HG02571 (cell line): ENCODE results near the gene DDX3X.
"Not testable (repeated sequence)": the region's sequence is repeated elsewhere in the genome, so short reads cannot be mapped to it uniquely, and the experiment has no call there.

ENCODE experiments used
- ATAC-seq: cut with Tn5 transposase; IDR thresholded peaks from one replicate; pipeline ENCODE4 v1.9.1; 2021; ENCODE audit warnings: mild to moderate bottlenecking, moderate library complexity; ENCODE audit not compliant: unreplicated experiment

DDX3X gene

DNA sequence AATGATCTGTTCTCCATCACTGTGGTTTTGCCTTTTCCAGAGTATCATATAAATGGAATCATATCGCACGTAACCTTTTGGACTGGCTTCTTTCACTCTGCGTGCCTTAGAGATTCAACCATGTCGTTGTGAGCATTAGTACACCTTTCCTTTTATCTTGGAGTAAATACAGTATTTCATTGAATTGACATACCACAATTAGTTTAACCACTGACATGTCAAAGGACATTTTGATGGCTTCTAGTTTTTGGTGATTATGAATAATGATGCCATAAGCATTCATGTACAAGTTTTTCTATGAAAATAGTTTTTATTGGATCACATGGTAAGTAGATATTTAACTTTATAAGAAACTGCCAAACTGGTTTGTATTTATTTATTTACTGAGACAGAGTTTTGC, 35.2 kb downstream of the DDX3X start:
- no peak for ATAC-seq

DNA sequence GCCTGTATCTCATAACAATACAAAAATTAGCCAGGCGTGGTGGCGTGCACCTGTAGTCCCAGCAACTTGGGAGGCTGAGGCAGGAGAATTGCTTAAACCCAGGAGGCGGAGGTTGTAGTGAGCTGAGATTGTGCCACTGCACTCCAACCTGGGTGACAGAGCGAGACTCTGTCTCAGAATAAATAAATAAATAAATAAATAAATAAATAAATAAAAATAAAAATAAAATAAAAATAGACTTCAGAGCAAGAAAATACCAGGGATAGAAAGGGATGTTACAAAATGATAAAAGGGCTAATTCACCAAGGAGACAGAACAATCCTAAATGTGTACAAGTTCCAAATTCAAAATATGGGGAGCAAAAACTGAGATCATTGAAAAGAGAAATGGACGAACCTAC, 37.6 kb downstream of the DDX3X start:
- not testable (repeated sequence) for ATAC-seq

DNA sequence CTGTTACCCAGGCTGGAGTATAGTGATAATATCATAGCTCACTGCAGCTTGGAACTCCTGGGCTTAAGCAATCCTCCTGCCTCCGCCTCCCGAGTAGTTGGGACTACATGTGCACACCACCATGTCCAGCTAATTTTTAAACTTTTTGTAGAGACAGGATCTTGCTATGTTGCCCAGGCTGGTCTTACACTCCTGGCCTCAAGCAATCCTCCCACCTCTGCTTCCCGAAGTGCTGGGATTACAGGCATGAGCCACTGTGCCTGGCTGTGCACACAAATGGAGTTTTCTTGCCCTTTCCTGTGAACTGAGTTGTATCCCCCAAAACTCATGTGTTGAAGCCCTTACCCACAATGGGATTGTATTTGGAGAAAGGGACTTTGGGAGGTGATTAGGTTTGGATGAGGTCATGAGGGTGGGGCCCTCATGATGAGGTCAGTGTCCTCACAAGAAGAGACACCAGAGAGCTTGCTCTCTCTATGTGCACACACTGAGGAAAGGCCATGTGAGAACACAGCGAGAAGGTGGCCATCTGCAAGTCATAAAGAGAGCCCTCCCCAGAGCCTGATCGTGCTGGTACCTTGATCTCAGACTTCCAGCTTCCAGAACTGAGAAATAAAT, 40.1 kb downstream of the DDX3X start:
- no peak for ATAC-seq

DNA sequence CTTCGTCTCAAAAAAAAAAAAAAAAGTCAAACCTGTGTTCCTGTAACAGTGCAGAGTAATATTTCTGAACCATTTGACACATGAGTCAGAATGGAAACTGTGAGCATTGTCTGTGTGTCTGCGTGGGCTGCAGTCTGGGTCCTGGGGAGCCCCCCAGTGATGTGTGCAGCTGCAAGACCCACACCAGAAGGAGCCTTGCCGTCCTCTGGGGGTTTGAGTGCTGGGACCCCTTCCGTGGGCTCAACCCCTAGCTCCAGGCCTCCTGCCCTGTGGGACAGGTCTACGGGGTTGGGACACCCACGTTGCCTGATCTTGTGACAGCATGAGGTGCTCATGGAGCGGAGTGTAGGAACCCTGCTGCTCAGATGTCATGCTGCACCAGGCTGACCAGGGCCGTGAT, 43.7 kb downstream of the DDX3X start:
- no peak for ATAC-seq

DNA sequence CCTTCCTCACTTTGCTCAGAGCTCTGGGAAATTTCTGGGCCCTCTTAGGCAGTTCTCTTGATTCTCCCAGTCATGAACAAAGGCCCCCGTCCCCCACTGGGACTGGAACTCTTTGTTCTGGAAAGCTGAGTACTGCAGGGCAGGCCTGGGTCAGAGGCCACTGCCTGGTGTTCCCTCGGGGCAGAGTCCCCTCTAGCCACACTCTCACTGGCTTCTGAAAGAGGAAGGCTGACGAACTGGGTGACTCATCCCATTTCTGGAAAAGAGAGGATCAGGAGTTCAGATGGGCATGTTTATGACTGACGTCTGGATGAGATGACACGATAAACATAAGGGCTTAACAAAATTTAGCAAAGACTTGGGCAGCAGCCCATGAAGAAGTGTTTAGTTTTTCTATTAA, 47.7 kb downstream of the DDX3X start:
- no peak for ATAC-seq

DNA sequence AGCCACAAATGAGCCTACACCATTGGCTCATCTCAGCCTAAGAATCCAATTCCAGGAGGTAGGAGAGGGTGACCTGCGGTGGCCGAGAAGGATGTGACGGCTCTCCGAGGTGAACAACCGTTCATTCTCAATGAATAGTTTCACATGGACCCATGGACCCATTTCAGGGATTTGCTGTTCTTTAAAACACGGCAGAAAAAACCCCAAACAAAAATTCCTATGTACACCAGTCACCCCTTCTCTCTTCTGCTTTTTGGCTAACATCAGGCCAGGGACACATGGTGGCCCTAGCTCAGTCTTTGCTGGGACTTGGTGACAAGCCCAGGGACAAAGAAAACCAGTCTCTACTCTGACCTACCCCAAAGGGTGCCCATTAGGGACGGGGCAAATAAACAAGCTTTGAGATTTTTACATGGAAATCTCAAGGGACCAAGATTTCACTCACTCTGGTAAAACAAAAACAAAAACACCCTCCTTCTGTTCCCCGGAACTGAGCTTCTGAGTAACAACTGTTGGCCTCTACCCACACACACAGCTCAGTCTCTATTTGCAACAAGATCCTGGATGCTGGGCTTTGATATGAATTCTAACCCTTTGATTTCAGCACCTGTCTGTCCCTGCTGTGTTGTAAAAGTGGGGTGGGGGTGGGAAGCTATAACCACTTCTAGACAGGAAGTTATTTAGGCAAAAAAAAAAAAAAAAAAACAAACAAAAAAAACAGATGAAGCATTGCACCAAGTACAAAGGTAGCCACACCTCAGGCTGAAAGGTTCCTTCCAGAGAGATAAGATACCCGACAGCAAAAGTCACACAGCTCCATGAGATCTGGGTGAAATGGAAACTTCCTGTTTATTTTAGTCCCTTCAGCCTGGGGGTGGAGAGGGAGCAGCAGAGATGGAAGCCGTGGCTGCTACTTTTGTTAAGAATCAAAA, 49.0 kb downstream of the DDX3X start:
- no peak for ATAC-seq

DNA sequence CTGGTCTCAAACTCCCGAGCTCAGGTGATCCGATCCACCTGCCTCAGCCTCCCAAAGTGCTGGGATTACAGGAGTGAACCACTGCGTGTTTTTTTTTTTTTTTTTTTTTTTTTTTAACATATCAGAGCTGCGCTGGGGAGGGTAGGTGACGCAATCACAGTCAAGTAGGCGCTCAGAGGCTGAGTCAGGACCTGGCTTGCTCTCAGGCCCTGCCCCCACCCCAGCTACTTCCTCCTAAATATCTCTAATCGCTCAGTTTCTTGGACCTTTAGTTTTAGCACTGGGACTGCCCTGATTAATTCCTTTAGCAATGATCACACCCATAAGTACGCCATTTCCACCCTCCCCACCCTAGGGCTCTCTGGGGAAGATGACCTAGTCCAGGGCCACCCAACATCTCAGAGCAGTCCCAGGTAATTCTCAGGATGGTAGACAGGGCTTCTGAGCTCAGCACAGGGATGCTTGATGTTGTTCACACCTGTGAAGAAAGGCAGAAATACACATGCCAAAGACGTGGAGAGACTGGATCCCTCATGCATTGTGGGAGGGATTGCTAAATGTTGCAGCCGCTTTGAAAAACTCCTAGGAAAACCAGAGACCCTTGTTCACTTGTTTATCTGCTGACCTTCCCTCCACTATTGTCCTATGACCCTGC, 50.2 kb downstream of the DDX3X start:
- no peak for ATAC-seq

DNA sequence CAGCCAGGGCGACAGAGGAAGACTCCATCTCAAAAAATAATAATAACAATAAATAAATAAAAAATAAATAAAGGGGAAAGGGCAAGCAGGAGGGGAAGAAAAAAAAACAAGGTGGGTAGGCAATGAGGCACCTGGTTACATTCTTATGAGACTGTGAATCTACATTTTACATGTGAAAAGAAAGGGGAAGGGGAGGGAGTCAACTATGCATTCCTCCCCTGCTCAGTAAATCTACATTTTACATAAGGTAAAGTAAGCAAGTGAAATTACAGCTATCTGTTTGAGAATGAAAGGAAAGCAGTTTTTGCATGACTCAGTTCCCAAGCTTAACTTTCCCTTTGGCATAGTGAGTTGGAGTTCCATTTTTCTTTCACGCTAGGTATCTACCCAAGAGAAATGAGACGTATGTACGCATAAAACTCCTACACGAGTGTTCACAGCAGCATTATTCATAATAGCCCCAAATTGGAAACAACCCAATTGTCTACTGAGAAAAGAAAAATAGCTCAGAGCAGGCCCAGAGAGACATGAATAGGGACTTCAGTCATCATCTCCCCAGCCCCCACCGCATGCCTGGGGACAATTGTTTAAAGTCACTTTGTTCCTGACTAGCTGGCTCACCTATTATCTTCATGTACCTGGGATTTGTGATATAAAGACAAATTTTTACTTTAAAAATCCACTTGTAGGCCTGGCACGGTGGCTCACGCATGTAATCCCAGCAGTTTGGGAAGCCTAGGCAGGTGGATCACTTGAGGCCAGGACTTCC, 52.4 kb downstream of the DDX3X start:
- ATAC-seq, result no peak

DNA sequence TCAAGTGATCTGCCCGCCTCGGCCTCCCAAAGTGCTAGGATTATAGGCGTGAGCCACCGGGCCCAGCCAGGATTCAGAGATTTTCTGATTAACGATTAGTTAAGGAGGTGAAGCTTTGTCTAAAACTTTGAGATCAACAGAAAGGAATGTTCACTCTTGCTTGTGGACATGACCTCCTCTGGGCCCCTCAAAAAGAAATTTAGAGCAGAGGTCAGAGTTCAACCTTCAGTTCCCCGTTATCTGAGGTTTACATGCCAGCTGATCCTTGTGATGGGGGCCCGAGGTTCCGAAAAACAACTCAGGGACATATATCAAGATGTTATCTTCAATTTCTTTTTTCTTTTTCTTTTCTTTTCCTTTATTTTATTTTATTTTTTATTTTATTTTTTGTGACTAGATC, 54.6 kb downstream of the DDX3X start:
- no peak for ATAC-seq

DNA sequence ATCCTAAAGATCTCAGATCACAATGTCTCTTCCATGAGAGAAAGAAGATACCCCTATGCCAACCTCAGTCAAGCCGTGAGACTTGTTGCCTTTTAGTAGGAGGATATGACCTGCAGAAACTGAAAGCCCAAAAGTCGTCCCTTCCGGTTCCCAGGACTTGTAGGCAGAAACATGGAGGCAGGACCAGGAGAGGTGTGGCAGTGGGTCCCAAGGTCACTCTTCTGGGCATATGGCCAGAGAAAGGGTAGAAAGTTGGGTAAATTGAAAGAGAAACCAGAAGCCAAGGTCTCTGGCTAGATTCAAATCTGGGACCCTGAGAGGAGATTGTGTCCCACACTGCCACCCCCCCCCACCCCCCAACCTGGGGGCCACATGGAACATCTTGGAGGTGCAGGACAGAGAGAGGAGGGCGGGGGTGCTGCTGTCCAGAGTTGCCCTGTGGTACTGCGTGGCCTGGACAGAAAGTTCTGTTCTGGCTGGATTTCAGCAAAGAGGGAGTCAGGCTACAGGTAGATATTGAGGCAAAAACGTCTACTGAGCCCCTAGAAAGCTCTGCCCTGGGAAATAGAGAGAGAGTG, 55.4 kb downstream of the DDX3X start:
- no peak for ATAC-seq

DNA sequence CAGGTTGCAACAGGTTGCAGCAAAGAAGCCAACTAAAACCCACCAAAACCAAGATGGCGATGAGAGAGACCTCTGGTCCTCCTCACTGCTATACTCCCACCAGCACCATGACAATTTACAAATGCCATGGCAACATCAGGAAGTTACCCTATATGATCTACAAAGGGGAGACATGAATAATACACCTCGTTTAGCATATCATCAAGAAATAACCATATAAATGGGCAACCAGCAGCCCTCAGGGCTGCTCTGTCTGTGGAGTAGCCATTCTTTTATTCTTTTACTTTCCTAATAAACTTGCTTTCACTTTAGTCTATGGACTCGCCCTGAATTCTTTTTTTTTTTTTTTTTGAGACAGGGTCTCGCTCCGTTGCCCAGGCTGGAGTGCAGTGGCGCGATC, 56.6 kb downstream of the DDX3X start:
- not testable (repeated sequence) for ATAC-seq

DNA sequence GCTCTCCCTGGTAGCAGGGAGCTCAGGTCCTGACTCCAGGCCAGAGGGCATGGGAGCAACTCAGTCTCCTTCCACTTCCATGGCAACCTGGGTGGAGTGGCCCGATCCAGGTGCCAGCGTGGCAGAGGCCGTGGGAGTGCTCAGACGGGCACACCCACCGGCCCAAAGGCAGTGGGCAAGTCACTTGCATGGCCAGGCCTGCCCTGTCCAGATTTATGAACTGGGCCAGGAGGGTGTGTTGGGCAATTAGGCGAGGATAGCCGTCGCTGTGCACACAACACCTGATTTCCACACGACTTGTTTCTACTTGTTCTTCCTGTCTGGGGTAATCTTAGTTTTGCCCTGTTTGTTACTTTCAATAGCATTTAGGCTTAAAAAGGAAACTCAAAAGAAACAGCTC, 57.6 kb downstream of the DDX3X start:
- ATAC-seq, result no peak

DNA sequence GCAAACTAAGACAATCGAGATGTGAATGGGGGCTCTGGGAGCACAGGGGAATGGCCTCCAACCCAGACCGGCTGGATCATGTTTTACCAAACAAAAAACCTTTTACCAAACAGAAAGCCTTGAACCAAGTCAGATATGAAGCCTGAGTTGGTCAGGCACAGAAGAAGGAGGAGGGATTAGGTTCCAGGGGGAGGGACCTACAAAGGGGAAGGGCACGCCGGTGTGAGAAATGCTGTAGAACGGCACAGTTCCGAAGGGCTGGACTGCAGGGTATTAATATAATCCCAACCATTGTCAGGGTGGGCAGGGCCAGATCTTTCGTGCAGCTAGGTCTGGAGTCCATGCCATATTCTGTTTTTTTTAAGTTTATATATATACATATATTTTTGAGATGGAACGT, 60.3 kb downstream of the DDX3X start:
- ATAC-seq, result no peak

DNA sequence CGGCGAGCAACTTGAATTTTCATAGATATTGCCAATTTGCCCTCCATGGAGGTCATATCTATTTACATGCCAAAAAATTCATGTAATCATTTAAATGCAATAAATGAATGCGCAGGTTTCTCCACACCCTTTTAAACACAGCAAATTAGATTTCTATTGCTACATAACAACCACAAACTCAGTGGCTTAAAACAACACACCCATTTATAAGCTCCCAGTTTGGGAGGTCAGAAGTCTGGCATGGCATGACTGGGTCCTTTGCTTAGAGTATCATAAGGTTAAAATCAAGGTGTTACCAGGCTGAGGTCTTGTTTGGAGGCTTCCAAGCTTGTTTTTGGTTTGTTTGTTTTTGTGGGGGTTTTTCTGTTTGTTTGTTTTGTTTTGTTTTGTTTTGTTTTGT, 63.3 kb downstream of the DDX3X start:
- no peak for ATAC-seq

DNA sequence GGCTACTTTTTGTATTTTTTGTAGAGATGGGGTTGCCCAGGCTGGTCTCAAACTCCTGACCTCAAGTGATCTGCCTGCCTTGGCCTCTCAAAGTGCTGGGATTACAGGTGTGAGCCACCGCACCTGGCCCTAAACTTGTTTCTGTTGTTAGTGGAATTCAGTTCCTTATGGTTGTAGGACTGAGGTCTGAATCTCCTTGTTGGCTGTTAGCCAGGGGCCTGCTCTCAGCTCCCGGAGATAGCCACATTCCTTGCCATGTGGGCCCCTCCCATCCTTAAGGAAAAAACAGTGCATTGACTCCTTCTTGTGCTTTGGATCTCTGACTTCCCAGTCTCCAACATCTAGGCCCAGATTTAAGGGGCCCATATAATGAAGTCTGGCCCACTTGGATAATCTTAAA, 63.8 kb downstream of the DDX3X start:
- no peak for ATAC-seq

DNA sequence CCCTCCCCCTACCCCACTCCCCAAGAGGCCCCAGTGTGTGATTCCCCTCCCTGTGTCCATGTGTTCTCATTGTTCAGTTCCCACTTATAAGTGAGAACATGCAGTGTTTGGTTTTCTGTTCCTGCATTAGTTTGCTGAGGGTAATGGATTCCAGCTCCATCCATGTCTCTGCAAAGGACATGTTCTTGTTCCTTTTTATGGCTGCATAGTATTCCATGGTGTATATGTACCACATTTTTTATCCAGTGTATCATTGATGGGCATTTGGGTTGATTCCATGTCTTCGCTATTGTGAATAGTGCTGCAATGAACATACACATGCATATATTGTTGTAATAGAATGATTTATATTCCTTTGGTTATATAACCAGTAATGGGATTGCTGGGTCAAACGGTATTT, 68.6 kb downstream of the DDX3X start:
- not testable (repeated sequence) for ATAC-seq

DNA sequence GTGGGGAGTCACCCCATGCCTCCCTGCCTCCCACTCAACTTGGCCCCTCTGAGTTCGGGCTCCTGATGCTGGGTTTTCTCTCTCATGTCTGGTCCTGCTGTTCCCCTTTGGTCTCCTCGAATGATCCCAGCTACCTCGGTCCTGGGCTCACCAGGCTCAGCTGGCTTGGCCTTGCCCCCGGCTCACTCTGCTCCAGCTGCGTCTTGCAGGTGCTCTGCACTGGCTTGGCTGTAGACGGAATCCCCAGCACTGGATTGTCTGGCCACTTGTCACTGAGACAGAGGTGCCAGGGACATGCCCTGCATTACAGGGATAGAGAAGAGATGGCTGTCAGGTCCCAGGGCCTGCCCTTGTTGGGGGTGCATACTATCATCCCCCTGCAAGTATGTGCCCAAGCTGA, 71.6 kb downstream of the DDX3X start:
- ATAC-seq, result no peak

DNA sequence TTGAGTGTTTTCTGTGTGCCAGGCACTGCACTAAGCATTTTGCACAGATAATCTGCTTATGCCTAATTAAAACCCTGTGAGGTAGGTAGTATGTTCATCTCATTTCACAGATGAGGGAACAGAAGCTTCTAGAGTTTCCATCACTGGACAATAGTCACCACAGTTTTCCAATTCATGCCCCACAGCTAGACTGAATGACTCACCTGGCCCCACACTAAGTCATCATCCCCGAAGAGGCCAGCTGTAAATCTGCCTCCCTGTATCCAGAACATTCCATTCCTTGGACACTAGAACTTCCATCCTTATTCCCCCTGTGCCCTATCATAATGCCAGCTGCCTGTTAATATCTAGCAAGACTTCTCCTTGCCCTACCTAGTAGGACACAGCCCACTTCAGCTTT, 72.2 kb downstream of the DDX3X start:
- ATAC-seq, result no peak

DNA sequence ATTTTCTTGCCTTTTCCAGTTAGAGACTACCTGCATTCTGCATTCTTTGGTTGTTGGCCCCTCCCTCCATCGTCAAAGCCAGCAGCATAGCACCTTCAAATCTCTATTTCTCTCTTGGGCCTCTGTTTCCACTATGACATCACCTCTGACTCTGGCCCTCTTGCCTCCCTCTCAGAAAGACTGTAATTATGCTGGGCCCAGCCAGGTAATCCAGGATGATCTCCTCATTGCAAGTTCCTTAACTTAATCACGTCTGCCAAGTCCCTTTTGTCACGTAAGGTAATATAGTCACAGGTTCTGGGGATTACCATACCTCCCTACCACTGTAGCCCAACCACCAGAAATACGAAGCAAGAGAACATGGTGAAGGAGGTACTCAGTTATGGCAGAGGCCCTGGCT, 73.9 kb downstream of the DDX3X start:
- ATAC-seq, result no peak

DNA sequence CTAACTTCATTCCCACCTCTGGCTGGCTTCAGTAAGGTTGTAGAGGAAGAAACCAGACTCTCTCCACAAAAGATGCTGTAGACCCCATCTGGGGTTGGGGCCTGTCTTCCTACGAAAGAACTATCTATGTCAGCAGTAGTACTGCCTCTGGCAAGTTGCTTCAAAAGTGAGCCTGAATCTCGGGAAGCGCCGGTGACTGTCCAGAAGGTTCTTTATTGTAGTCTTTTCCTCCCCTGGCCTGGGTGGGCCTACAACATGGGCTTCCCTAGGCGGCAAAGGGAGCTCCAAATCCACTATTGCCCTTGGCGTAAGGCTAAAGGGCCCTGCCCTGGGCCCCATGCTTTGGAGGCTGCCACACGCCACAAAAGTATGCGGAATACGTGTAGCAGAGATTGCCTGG, 74.6 kb downstream of the DDX3X start:
- ATAC-seq, result no peak

DNA sequence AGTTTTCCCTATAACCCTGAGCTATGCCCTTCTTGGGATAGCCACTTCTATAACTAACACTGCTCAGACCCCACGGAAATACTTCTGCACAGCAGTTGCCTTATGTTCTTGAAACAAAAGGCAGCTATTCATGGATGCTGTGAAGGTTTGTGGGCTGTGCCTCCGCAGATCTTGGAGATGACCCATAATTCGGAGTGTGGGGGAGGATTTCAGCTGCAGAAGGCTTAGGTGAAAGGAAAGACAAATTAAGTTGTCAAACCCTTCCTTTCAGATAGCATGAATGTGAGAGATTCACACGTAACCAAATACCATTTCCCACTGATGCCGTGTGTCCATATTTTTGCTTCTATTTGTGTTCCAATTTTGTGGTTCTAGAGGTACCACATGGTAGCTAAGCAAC, 75.0 kb downstream of the DDX3X start:
- ATAC-seq, result no peak
